H1 (cell line): ENCODE measurements around the gene PDGFRA. TPM values are rescaled to one million over a fixed set of nuclear protein-coding genes. Genes with fewer than 3 reads are reported as not detected.

Source experiments
- CTCF ChIA-PET: fragments of 300-600 bp; sonication (Branson Sonifier 250); formaldehyde crosslinking; loops from one replicate; lab custom pipeline; 2021; ENCODE audit not compliant: partially characterized antibody; lab: Charles Lee
- POLR2A ChIA-PET: fragments of 300-600 bp; sonication (Branson Sonifier 250); formaldehyde crosslinking; loops from one replicate; lab custom pipeline; 2021; ENCODE audit warnings: inconsistent platforms; ENCODE audit not compliant: partially characterized antibody; lab: Charles Lee
- DNase-seq, 2 experiments: peaks; one replicate each; pipeline versions ENCODE4 v3.0.0 to v3.0.0-alpha.2; 2010 to 2022; ENCODE audit warnings: low spot score in 2 of 2, low read depth in 1 of 2, mixed read lengths in 1 of 2
- FAIRE-seq: peaks from 2 replicates; lab custom pipeline; 2011; peaks lifted over from hg19 to GRCh38; lab: Jason Lieb, UNC
- H2AFZ ChIP-seq: 2 replicates; pipeline ENCODE4 v1.8.1; 2012; ENCODE audit warnings: low read length, inconsistent platforms
- H2AK5ac ChIP-seq: 2 replicates; pipeline ENCODE4 v1.6.1; 2013; ENCODE audit warnings: low read depth, low read length
- H2BK120ac ChIP-seq: replicated peaks from 2 replicates; pipeline ENCODE3; 2013; ENCODE audit warnings: low read depth, low read length, inconsistent platforms
- H2BK12ac ChIP-seq: 2 replicates; pipeline ENCODE4 v1.6.1; 2013; ENCODE audit warnings: low read depth, low read length
- H2BK15ac ChIP-seq: 2 replicates; pipeline ENCODE4 v1.6.1; 2013; ENCODE audit warnings: low read length
- H2BK20ac ChIP-seq: 2 replicates; pipeline ENCODE4 v1.6.1; 2013; ENCODE audit warnings: low read length
- H2BK5ac ChIP-seq: 2 replicates; pipeline ENCODE4 v1.6.1; 2013; ENCODE audit warnings: low read depth, low read length
- H3K14ac ChIP-seq: 2 replicates; pipeline ENCODE4 v1.6.1; 2013; ENCODE audit warnings: inconsistent platforms; ENCODE audit not compliant: insufficient read length
- H3K18ac ChIP-seq: 2 replicates; pipeline ENCODE4 v1.6.1; 2013; ENCODE audit warnings: low read length; ENCODE audit errors: extremely low read depth
- H3K23ac ChIP-seq: 2 replicates; pipeline ENCODE4 v1.6.1; 2013; ENCODE audit warnings: inconsistent platforms; ENCODE audit not compliant: insufficient read length
- H3K23me2 ChIP-seq: 2 replicates; pipeline ENCODE4 v1.6.1; 2013; ENCODE audit warnings: low read depth, low read length
- H3K27ac ChIP-seq: 2 replicates; pipeline ENCODE4 v1.6.1; 2011; ENCODE audit warnings: low read depth, low read length, inconsistent platforms
- H3K27me3 ChIP-seq, 4 experiments: replicated peaks in 1 of 4; 1 replicate in 1 of 4; 2 replicates in 3 of 4; pipeline versions ENCODE4 v1.6.1 to v1.8.1; 2011 to 2013; ENCODE audit warnings: low read length in 3 of 4, mild to moderate bottlenecking in 3 of 4, inconsistent platforms in 2 of 4, mixed read lengths in 2 of 4, moderate library complexity in 1 of 4; ENCODE audit not compliant: control insufficient read depth in 3 of 4, insufficient read depth in 3 of 4; ENCODE audit errors: extremely low read depth in 1 of 4
- H3K36me3 ChIP-seq, 4 experiments: 2 replicates each; pipeline versions ENCODE4 v1.6.1 to v1.8.1; 2011 to 2013; ENCODE audit warnings: mild to moderate bottlenecking in 4 of 4, low read length in 3 of 4, moderate library complexity in 2 of 4, control low read depth in 1 of 4, inconsistent platforms in 1 of 4; ENCODE audit not compliant: insufficient read depth in 4 of 4, control insufficient read depth in 2 of 4
- H3K4ac ChIP-seq: replicated peaks from 2 replicates; pipeline ENCODE3; 2013; ENCODE audit warnings: low read length, low read depth, mixed read lengths, inconsistent platforms; ENCODE audit not compliant: insufficient read length
- H3K4me1 ChIP-seq, 4 experiments: replicated peaks in 1 of 4; 1 replicate in 1 of 4; 2 replicates in 3 of 4; pipeline versions ENCODE4 v1.6.1 to v1.8.1; 2011 to 2013; ENCODE audit warnings: low read length in 3 of 4, inconsistent platforms in 2 of 4, mixed read lengths in 1 of 4; ENCODE audit not compliant: insufficient read depth in 4 of 4, control insufficient read depth in 3 of 4
- H3K4me2 ChIP-seq, 2 experiments: 2 replicates each; pipeline versions ENCODE4 v1.6.1 to v1.8.1; 2011 to 2013; ENCODE audit warnings: low read depth in 2 of 2, low read length in 2 of 2, control low read depth in 1 of 2, inconsistent platforms in 1 of 2, mild to moderate bottlenecking in 1 of 2; ENCODE audit not compliant: insufficient read depth in 1 of 2
- H3K4me3 ChIP-seq, 4 experiments: fragments of 200-600, 300-600 bp in 1 of 4; sonication (generic), shearing (Covaris generic), sonication (Bioruptor Twin) in 1 of 4; 2 replicates each; pipeline versions ENCODE4 v1.5.1 to v1.8.1; 2011 to 2016; ENCODE audit warnings: low read length in 4 of 4, low read depth in 3 of 4, control low read depth in 2 of 4, inconsistent platforms in 2 of 4, mild to moderate bottlenecking in 2 of 4, mixed read lengths in 1 of 4, moderate library complexity in 1 of 4; ENCODE audit not compliant: insufficient read depth in 2 of 4; ENCODE audit errors: extremely low read depth in 1 of 4
- H3K56ac ChIP-seq: replicated peaks from 2 replicates; pipeline ENCODE3; 2013; ENCODE audit warnings: low read depth, mild to moderate bottlenecking, mixed read lengths, low read length, inconsistent platforms; ENCODE audit not compliant: insufficient read length
- H3K79me1 ChIP-seq: 2 replicates; pipeline ENCODE4 v1.6.1; 2013; ENCODE audit warnings: low read depth, low read length, control low read depth
- H3K79me2 ChIP-seq, 2 experiments: 2 replicates each; pipeline versions ENCODE4 v1.6.1 to v1.8.1; 2012 to 2013; ENCODE audit warnings: low read length in 2 of 2, mild to moderate bottlenecking in 2 of 2, inconsistent platforms in 1 of 2; ENCODE audit not compliant: insufficient read depth in 2 of 2, control insufficient read depth in 1 of 2
- H3K9ac ChIP-seq, 4 experiments: replicated peaks in 1 of 4; 1 replicate in 1 of 4; 2 replicates in 3 of 4; pipeline versions ENCODE4 v1.6.1 to v1.8.1; 2011 to 2013; ENCODE audit warnings: low read depth in 3 of 4, low read length in 3 of 4, control low read depth in 2 of 4, mild to moderate bottlenecking in 2 of 4, moderate library complexity in 2 of 4, inconsistent platforms in 1 of 4; ENCODE audit errors: extremely low read depth in 1 of 4
- H3K9me3 ChIP-seq, 2 experiments: 2 replicates each; pipeline versions ENCODE4 v1.6.1 to v1.8.1; 2012 to 2013; ENCODE audit warnings: mild to moderate bottlenecking in 2 of 2, moderate library complexity in 2 of 2, control low read depth in 1 of 2, inconsistent platforms in 1 of 2, low read depth in 1 of 2, low read length in 1 of 2, mixed read lengths in 1 of 2; ENCODE audit not compliant: insufficient read depth in 2 of 2
- H4K20me1 ChIP-seq, 2 experiments: replicated peaks in 1 of 2; 2 replicates each; pipeline versions ENCODE3 to v1.8.1; 2011 to 2013; ENCODE audit warnings: inconsistent platforms in 2 of 2, low read length in 2 of 2, mild to moderate bottlenecking in 1 of 2; ENCODE audit not compliant: insufficient read depth in 2 of 2, control insufficient read depth in 1 of 2
- H4K5ac ChIP-seq: 2 replicates; pipeline ENCODE4 v1.6.1; 2013; ENCODE audit warnings: low read length, low read depth, mixed read lengths, inconsistent platforms; ENCODE audit not compliant: insufficient read length
- H4K8ac ChIP-seq: 2 replicates; pipeline ENCODE4 v1.8.0; 2013; ENCODE audit warnings: mild to moderate bottlenecking, moderate library complexity, low read length, inconsistent platforms; ENCODE audit not compliant: insufficient read depth; ENCODE audit errors: extremely low read depth
- H4K91ac ChIP-seq: replicated peaks from 2 replicates; pipeline ENCODE3; 2013; ENCODE audit warnings: low read length, mixed read lengths, inconsistent platforms; ENCODE audit not compliant: insufficient read length
- CBX8 ChIP-seq: fragments of 300-800, 300-1000 bp; sonication (generic); IDR thresholded peaks from 2 replicates; pipeline ENCODE4 v1.7.1; 2016; ENCODE audit warnings: low read depth, low read length, borderline replicate concordance
- CEBPB ChIP-seq: IDR thresholded peaks from 2 replicates; pipeline ENCODE4 v1.6.1; 2012; ENCODE audit warnings: low read depth, low read length
- CHD1 ChIP-seq: IDR thresholded peaks from 2 replicates; pipeline ENCODE4 v1.6.1; 2012; ENCODE audit warnings: low read depth, low read length, improper control_type of control experiment
- CREB1 ChIP-seq: IDR thresholded peaks from 2 replicates; pipeline ENCODE4 v1.6.1; 2012; ENCODE audit warnings: inconsistent platforms
- CTBP2 ChIP-seq: IDR thresholded peaks from 2 replicates; pipeline ENCODE4 v1.7.0; 2011; ENCODE audit warnings: borderline replicate concordance, mild to moderate bottlenecking, moderate library complexity, mixed read lengths, low read length; ENCODE audit not compliant: insufficient read depth, insufficient read length
- KDM1A ChIP-seq: fragments of 200-600, 300-600 bp; sonication (generic); IDR thresholded peaks from 2 replicates; pipeline ENCODE4 v1.7.1; 2016; ENCODE audit warnings: mild to moderate bottlenecking, low read length, borderline replicate concordance
- SIX5 ChIP-seq: IDR thresholded peaks from 2 replicates; pipeline ENCODE4 v1.6.1; 2011; ENCODE audit warnings: mild to moderate bottlenecking, low read depth, low read length
- SP1 ChIP-seq: IDR thresholded peaks from 2 replicates; pipeline ENCODE4 v1.6.1; 2011; ENCODE audit warnings: low read depth, low read length
- SP4 ChIP-seq: IDR thresholded peaks from 2 replicates; pipeline ENCODE4 v1.6.1; 2012; ENCODE audit warnings: low read length, inconsistent platforms
- SRF ChIP-seq: IDR thresholded peaks from 2 replicates; pipeline ENCODE4 v1.6.1; 2011; ENCODE audit warnings: mild to moderate bottlenecking, low read depth, low read length, moderate library complexity
- TBP ChIP-seq: IDR thresholded peaks from 2 replicates; pipeline ENCODE4 v1.6.1; 2011; ENCODE audit warnings: low read depth, low read length, improper control_type of control experiment
- WGBS, 2 experiments: shearing (Covaris generic) in 1 of 2; methylation state at CpG; one replicate each; pipeline versions ENCODE4 v1.1.6 to v1.1.7; 2013 to 2015; ENCODE audit warnings: low lambda C conversion rate in 2 of 2, mixed read lengths in 2 of 2, inconsistent platforms in 1 of 2, low coverage in 1 of 2, missing lambda C conversion rate in 1 of 2; ENCODE audit not compliant: insufficient replicate concordance in 2 of 2, insufficient coverage in 1 of 2, insufficient read length in 1 of 2; ENCODE audit errors: extremely low coverage in 1 of 2, missing lambda C conversion rate in 1 of 2; 5-methylcytosine and 5-hydroxymethylcytosine counted together
- polyA plus RNA-seq, 7 experiments: library from polyadenylated mRNA; depleted of rRNA in 3 of 7; stranded (reverse) in 5 of 7; unstranded in 2 of 7; fragments of >200 nt in 5 of 7; fragments of 200-250 nt in 2 of 7; gene quantifications; 1 replicate in 5 of 7; 2 replicates in 1 of 7; 4 replicates in 1 of 7; pipeline versions ENCODE4 v1.2.1 to v1.2.3, GENCODE V29; 2011 to 2013; ENCODE audit warnings: missing spikeins in 2 of 7, mixed read lengths in 2 of 7
- total RNA-seq: library from RNA; stranded (reverse); fragmentation: NEBNext Ultra II Directional; extraction: Animal tissue kit (Norgen Biotek cat#: 25700); gene quantifications from 2 replicates; pipeline ENCODE4 v1.2.1, GENCODE V29; 2021
- TF ChIP-seq, protein P1 (sequence below): IDR thresholded peaks from 2 replicates; pipeline ENCODE4 v1.6.1; 2012; ENCODE audit warnings: low read length, inconsistent platforms
- TF ChIP-seq, protein P2 (sequence below): IDR thresholded peaks from 2 replicates; pipeline ENCODE4 v1.6.1; 2011; ENCODE audit warnings: low read length, improper control_type of control experiment

Gene PDGFRA
- total and polyA plus RNA-seq, 2 of the 8 experiments (the other 6 are each of a cell fraction or from before 2014, with no cell fraction given): 1.4 to 3.4 TPM

DNA sequence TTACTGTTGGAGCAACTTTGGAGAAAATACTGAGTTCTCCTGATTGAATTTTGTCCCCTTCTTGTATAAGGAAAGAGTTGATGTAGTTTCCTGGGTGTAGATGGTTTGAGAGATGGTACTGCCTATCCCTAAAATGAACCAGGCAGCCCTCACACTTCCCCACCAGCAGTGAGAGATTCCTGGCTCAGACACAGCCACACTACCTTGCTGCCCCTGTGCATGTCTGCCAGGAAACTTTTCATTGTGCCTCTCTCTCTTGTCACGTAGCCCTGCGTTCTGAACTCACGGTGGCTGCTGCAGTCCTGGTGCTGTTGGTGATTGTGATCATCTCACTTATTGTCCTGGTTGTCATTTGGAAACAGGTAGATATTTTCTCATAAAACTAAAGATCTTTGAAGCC is 45.2 kb downstream of the PDGFRA start:
- Histone ChIP-seq H2AFZ (no peak overlapping the region), H2BK12ac (peak overlapping the region; percentile 69; the same call in 1 of the 2 replicates), H3K23me2 (peaks cover 2% of the 10 kb centered on the region; the same call in 1 of the 2 replicates), H3K18ac (no peak overlapping the region), H3K4me3 (no peak overlapping the region), H3K27me3 (no peaks in the 10 kb centered on the region), H2BK20ac (0 out of 2 replicates have a peak overlapping the region, but pooled peaks have one; percentile 35), H3K23ac (no peak overlapping the region), H2AK5ac (no peak overlapping the region), H2BK120ac (no peak overlapping the region), H3K56ac (no peak overlapping the region), H4K5ac (no peak overlapping the region), H4K20me1 (no peaks in the 10 kb centered on the region), H3K79me1 (no peaks in the 10 kb centered on the region), H3K14ac (no peak overlapping the region), H3K4me2 (no peak overlapping the region), H3K4ac (no peak overlapping the region), H3K79me2 (no peaks in the 10 kb centered on the region), H4K8ac (no peak overlapping the region), H2BK15ac (no peak overlapping the region), H3K27ac (no peak overlapping the region), H2BK5ac (no peak overlapping the region), H3K36me3 (no peaks in the 10 kb centered on the region; a peak in 1 of 8 replicates), H3K9ac (no peak overlapping the region), H3K4me1 (peaks cover 5 to 18% (median 16%) of the 10 kb centered on the region in 4 experiments; a peak in 6 of 7 replicates), H3K9me3 (no peaks in the 10 kb centered on the region), H4K91ac (no peak overlapping the region)
- DNase-seq (no peak), FAIRE-seq (no peak)
- POLR2A ChIA-PET: no interaction called here
- WGBS, 2 experiments: 94% methylated on average over 3 of the region's 3 CpGs; no CpG with 5 or more reads in 1 of the 2 experiments
- CTCF ChIA-PET: interaction anchor here (0.5 kb wide), 1 partner anchor 901 kb away, joined by 3 read pairs; no protein-coding TSS in a partner anchor
- TF ChIP-seq KDM1A: no peak
- no peak for TF ChIP-seq SIX5
- no peak for TF ChIP-seq CEBPB
- TF ChIP-seq CHD1: no peak
- no peak for TF ChIP-seq SP1
- TF ChIP-seq CBX8: no peak
- no peak for TF ChIP-seq CREB1
- no peak for TF ChIP-seq TBP
- TF ChIP-seq, protein P1, sequence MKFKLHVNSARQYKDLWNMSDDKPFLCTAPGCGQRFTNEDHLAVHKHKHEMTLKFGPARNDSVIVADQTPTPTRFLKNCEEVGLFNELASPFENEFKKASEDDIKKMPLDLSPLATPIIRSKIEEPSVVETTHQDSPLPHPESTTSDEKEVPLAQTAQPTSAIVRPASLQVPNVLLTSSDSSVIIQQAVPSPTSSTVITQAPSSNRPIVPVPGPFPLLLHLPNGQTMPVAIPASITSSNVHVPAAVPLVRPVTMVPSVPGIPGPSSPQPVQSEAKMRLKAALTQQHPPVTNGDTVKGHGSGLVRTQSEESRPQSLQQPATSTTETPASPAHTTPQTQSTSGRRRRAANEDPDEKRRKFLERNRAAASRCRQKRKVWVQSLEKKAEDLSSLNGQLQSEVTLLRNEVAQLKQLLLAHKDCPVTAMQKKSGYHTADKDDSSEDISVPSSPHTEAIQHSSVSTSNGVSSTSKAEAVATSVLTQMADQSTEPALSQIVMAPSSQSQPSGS: no peak
- no peak for TF ChIP-seq SP4
- TF ChIP-seq, protein P2, sequence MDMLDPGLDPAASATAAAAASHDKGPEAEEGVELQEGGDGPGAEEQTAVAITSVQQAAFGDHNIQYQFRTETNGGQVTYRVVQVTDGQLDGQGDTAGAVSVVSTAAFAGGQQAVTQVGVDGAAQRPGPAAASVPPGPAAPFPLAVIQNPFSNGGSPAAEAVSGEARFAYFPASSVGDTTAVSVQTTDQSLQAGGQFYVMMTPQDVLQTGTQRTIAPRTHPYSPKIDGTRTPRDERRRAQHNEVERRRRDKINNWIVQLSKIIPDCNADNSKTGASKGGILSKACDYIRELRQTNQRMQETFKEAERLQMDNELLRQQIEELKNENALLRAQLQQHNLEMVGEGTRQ: no peak
- no peak for TF ChIP-seq SRF
- TF ChIP-seq CTBP2: no peak
